SK-N-SH treated with all-trans-retinoic acid at 6 μM for 48 hours (cell line): Measurements from ENCODE around the gene GLIS1.

Experiments
- ARNTL ChIP-seq: fragments of 450-650 bp; formaldehyde crosslinking; IDR thresholded peaks from 2 replicates; pipeline ENCODE4 v1.5.0; 2020; ENCODE audit warnings: low read depth, mild to moderate bottlenecking, moderate library complexity, borderline replicate concordance
- BACH2 ChIP-seq: fragments of 250-450 bp; sonication (Bioruptor Pico); IDR thresholded peaks from 2 replicates; pipeline ENCODE4 v1.9.0; 2021; ENCODE audit warnings: mild to moderate bottlenecking, borderline replicate concordance
- CSDC2 ChIP-seq: fragments of 250-450 bp; sonication (Bioruptor Pico); IDR thresholded peaks from 2 replicates; pipeline ENCODE4 v1.5.0; 2020; ENCODE audit warnings: mild to moderate bottlenecking, moderate library complexity
- ISL1 ChIP-seq: fragments of 250-450 bp; sonication (Bioruptor Pico); IDR thresholded peaks from 2 replicates; pipeline ENCODE4 v2.1.2; 2022; ENCODE audit warnings: mild to moderate bottlenecking, moderate library complexity
- POU6F1 ChIP-seq: fragments of 250-450 bp; sonication (Bioruptor Pico); IDR thresholded peaks from 2 replicates; pipeline ENCODE4 v1.8.0; 2021; ENCODE audit warnings: low read depth, mild to moderate bottlenecking, moderate library complexity, borderline replicate concordance
- PPARA ChIP-seq: fragments of 250-450 bp; sonication (Bioruptor Pico); IDR thresholded peaks from 2 replicates; pipeline ENCODE4 v1.5.0; 2020; ENCODE audit warnings: mild to moderate bottlenecking, borderline replicate concordance
- RARB ChIP-seq: fragments of 250-450 bp; sonication (Bioruptor Pico); IDR thresholded peaks from 2 replicates; pipeline ENCODE4 v1.8.0; 2021; ENCODE audit warnings: mild to moderate bottlenecking, moderate library complexity
- ZC3H10 ChIP-seq: fragments of 250-450 bp; sonication (Bioruptor Pico); IDR thresholded peaks from 2 replicates; pipeline ENCODE4 v1.5.1; 2021; ENCODE audit warnings: mild to moderate bottlenecking, moderate library complexity
- ZFP30 ChIP-seq: fragments of 450-650 bp; formaldehyde crosslinking; IDR thresholded peaks from 2 replicates; pipeline ENCODE4 v1.5.0; 2022; ENCODE audit warnings: mild to moderate bottlenecking, moderate library complexity
- ZNF70 ChIP-seq: fragments of 450-650 bp; formaldehyde crosslinking; IDR thresholded peaks from 2 replicates; pipeline ENCODE4 v1.5.0; 2020; ENCODE audit warnings: mild to moderate bottlenecking, moderate library complexity
- TF ChIP-seq, protein P1 (sequence below): fragments of 250-450 bp; sonication (Bioruptor Pico); IDR thresholded peaks from 2 replicates; pipeline ENCODE4 v1.8.0; 2020; ENCODE audit warnings: mild to moderate bottlenecking, moderate library complexity, borderline replicate concordance
- TF ChIP-seq, protein P2 (sequence below): fragments of 250-450 bp; sonication (Bioruptor Pico); IDR thresholded peaks from 2 replicates; pipeline ENCODE4 v1.5.0; 2020; ENCODE audit warnings: mild to moderate bottlenecking, moderate library complexity

GRCh38 chr1:53604291-53604919, 134.6 kb downstream of the GLIS1 start:
- TF ChIP-seq ISL1 (CRISPR knock-in tag), result no peak
- no peak for TF ChIP-seq ZNF70 (CRISPR knock-in tag)
- no peak for TF ChIP-seq ARNTL (CRISPR knock-in tag)
- TF ChIP-seq RARB (CRISPR knock-in tag), result no peak
- TF ChIP-seq, protein P1, sequence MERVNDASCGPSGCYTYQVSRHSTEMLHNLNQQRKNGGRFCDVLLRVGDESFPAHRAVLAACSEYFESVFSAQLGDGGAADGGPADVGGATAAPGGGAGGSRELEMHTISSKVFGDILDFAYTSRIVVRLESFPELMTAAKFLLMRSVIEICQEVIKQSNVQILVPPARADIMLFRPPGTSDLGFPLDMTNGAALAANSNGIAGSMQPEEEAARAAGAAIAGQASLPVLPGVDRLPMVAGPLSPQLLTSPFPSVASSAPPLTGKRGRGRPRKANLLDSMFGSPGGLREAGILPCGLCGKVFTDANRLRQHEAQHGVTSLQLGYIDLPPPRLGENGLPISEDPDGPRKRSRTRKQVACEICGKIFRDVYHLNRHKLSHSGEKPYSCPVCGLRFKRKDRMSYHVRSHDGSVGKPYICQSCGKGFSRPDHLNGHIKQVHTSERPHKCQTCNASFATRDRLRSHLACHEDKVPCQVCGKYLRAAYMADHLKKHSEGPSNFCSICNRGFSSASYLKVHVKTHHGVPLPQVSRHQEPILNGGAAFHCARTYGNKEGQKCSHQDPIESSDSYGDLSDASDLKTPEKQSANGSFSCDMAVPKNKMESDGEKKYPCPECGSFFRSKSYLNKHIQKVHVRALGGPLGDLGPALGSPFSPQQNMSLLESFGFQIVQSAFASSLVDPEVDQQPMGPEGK, result no peak
- TF ChIP-seq, protein P2, sequence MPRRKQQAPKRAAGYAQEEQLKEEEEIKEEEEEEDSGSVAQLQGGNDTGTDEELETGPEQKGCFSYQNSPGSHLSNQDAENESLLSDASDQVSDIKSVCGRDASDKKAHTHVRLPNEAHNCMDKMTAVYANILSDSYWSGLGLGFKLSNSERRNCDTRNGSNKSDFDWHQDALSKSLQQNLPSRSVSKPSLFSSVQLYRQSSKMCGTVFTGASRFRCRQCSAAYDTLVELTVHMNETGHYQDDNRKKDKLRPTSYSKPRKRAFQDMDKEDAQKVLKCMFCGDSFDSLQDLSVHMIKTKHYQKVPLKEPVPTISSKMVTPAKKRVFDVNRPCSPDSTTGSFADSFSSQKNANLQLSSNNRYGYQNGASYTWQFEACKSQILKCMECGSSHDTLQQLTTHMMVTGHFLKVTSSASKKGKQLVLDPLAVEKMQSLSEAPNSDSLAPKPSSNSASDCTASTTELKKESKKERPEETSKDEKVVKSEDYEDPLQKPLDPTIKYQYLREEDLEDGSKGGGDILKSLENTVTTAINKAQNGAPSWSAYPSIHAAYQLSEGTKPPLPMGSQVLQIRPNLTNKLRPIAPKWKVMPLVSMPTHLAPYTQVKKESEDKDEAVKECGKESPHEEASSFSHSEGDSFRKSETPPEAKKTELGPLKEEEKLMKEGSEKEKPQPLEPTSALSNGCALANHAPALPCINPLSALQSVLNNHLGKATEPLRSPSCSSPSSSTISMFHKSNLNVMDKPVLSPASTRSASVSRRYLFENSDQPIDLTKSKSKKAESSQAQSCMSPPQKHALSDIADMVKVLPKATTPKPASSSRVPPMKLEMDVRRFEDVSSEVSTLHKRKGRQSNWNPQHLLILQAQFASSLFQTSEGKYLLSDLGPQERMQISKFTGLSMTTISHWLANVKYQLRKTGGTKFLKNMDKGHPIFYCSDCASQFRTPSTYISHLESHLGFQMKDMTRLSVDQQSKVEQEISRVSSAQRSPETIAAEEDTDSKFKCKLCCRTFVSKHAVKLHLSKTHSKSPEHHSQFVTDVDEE (CRISPR knock-in tag), result no peak
- no peak for TF ChIP-seq BACH2 (CRISPR knock-in tag)
- TF ChIP-seq POU6F1 (CRISPR knock-in tag), result no peak
- no peak for TF ChIP-seq ZC3H10 (CRISPR knock-in tag)
- TF ChIP-seq ZFP30 (CRISPR knock-in tag), result no peak
- no peak for TF ChIP-seq CSDC2 (CRISPR knock-in tag)
- TF ChIP-seq PPARA, result no peak
